A549 (cell line): ENCODE data around the gene ZNF583. TPM values are rescaled to one million over a fixed set of nuclear protein-coding genes. Genes with fewer than 3 reads are reported as not detected.

Experiments
- ATAC-seq, 2 experiments: fragments of 200-7000 bp in 1 of 2; fragments of >200 bp in 1 of 2; cut with Nextera tagmentation in 1 of 2; cut with Tn5 transposase in 1 of 2; 3 replicates each; pipeline versions ENCODE4 v1.8.0 to v1.9.1; 2018 to 2020; ENCODE audit warnings: mild to moderate bottlenecking in 1 of 2, moderate library complexity in 1 of 2
- CTCF ChIA-PET: fragments of 300-600 bp; sonication (Branson Sonifier 250); formaldehyde crosslinking; extraction: SDS; loops from one replicate; lab custom pipeline; 2021; ENCODE audit warnings: antibody characterized with exemption, inconsistent platforms; lab: Yijun Ruan, JAX
- POLR2A ChIA-PET: fragments of 350-600 bp; formaldehyde crosslinking; extraction: SDS; loops from one replicate; lab custom pipeline; 2021; ENCODE audit warnings: antibody characterized with exemption, inconsistent platforms; lab: Yijun Ruan, JAX
- DNase-seq, 2 experiments: peaks; one replicate each; pipeline versions ENCODE4 v3.0.0 to v3.0.0-alpha.2; 2011 to 2016; ENCODE audit warnings: low read depth in 1 of 2, low spot score in 1 of 2
- FAIRE-seq: peaks from 2 replicates; lab custom pipeline; 2011; peaks lifted over from hg19 to GRCh38; lab: Jason Lieb, UNC
- H3K27ac ChIP-seq, 2 experiments: fragments of >200 bp; sonication (Bioruptor Twin); formaldehyde crosslinking; 3 replicates each; pipeline ENCODE4 v1.5.1; 2016 to 2017
- H3K4me1 ChIP-seq: fragments of >200 bp; sonication (Bioruptor Twin); formaldehyde crosslinking; 3 replicates; pipeline ENCODE4 v1.6.1; 2016
- H3K4me2 ChIP-seq: fragments of >200 bp; sonication (Bioruptor Twin); formaldehyde crosslinking; 3 replicates; pipeline ENCODE4 v1.6.1; 2016
- H3K4me3 ChIP-seq: fragments of >200 bp; sonication (Bioruptor Twin); formaldehyde crosslinking; 3 replicates; pipeline ENCODE4 v1.5.1; 2016
- H3K9me3 ChIP-seq: fragments of >200 bp; sonication (Bioruptor Twin); formaldehyde crosslinking; 3 replicates; pipeline ENCODE4 v1.6.1; 2016
- CBX8 ChIP-seq: fragments of 200-600 bp; sonication (generic); IDR thresholded peaks from 2 replicates; pipeline ENCODE4 v1.6.1; 2016
- E2F6 ChIP-seq: IDR thresholded peaks from 2 replicates; pipeline ENCODE4 v1.6.1; 2012; ENCODE audit warnings: low read depth, borderline replicate concordance
- EP300 ChIP-seq, 2 experiments: fragments of >200 bp; sonication (Bioruptor Twin); formaldehyde crosslinking; IDR thresholded peaks; 2 replicates in 1 of 2; 3 replicates in 1 of 2; pipeline ENCODE4 v1.6.1; 2016 to 2017
- HEYL ChIP-seq: fragments of 250-450 bp; sonication (Bioruptor Pico); IDR thresholded peaks from 2 replicates; pipeline ENCODE4 v1.8.0; 2021; ENCODE audit warnings: mild to moderate bottlenecking, moderate library complexity
- HMGXB4 ChIP-seq: fragments of 250-450 bp; sonication (Bioruptor Pico); IDR thresholded peaks from 2 replicates; pipeline ENCODE4 v1.5.0; 2021; ENCODE audit warnings: mild to moderate bottlenecking, moderate library complexity, borderline replicate concordance
- HOXB5 ChIP-seq: fragments of 250-450 bp; sonication (Bioruptor Pico); IDR thresholded peaks from 2 replicates; pipeline ENCODE4 v1.5.0; 2020; ENCODE audit warnings: mild to moderate bottlenecking, moderate library complexity
- JUN ChIP-seq, 2 experiments: fragments of >200 bp; sonication (Bioruptor Twin); formaldehyde crosslinking; IDR thresholded peaks; 2 replicates in 1 of 2; 3 replicates in 1 of 2; pipeline ENCODE4 v1.6.1; 2016 to 2017
- KDM1A ChIP-seq: fragments of 200-600 bp; sonication (generic); IDR thresholded peaks from 2 replicates; pipeline ENCODE4 v1.6.1; 2016; ENCODE audit warnings: low read depth, mild to moderate bottlenecking
- MAZ ChIP-seq: fragments of 150-350 bp; IDR thresholded peaks from 2 replicates; pipeline ENCODE4 v1.6.1; 2014; ENCODE audit warnings: antibody characterized with exemption, low read depth, low read length, borderline replicate concordance
- MYC ChIP-seq: IDR thresholded peaks from 2 replicates; pipeline ENCODE4 v1.6.1; 2012; ENCODE audit warnings: mild to moderate bottlenecking, inconsistent platforms, low read length, improper control_type of control experiment, borderline replicate concordance
- PHF8 ChIP-seq: fragments of 200-600 bp; sonication (generic); IDR thresholded peaks from 2 replicates; pipeline ENCODE4 v1.6.1; 2016; ENCODE audit warnings: low read depth, mild to moderate bottlenecking, antibody characterized with exemption, moderate library complexity, borderline replicate concordance
- POLR2A ChIP-seq: IDR thresholded peaks from 2 replicates; pipeline ENCODE4 v1.6.1; 2012; ENCODE audit warnings: mild to moderate bottlenecking, low read length
- POLR2AphosphoS2 ChIP-seq: conservative IDR thresholded peaks from 2 replicates; pipeline ENCODE4 v1.6.1; 2012; ENCODE audit warnings: low read length, improper control_type of control experiment, inconsistent platforms
- RCOR1 ChIP-seq: fragments of 150-350 bp; IDR thresholded peaks from 2 replicates; pipeline ENCODE4 v1.6.1; 2014; ENCODE audit warnings: antibody characterized with exemption, low read length, low read depth
- SMC3 ChIP-seq: fragments of >200 bp; sonication (Bioruptor Twin); formaldehyde crosslinking; IDR thresholded peaks from 3 replicates; pipeline ENCODE4 v1.6.1; 2018; ENCODE audit warnings: inconsistent platforms
- SREBF2 ChIP-seq: fragments of 450-650 bp; IDR thresholded peaks from 2 replicates; pipeline ENCODE4 v1.6.1; 2014; ENCODE audit warnings: mild to moderate bottlenecking, moderate library complexity
- USF2 ChIP-seq: fragments of 450-650 bp; IDR thresholded peaks from 2 replicates; pipeline ENCODE4 v1.6.1; 2014; ENCODE audit warnings: antibody characterized with exemption
- ZFP36 ChIP-seq: fragments of 450-650 bp; IDR thresholded peaks from 2 replicates; pipeline ENCODE4 v1.6.1; 2014; ENCODE audit warnings: borderline replicate concordance; ENCODE audit not compliant: partially characterized antibody
- ZNF302 ChIP-seq: fragments of 250-450 bp; sonication (Bioruptor Pico); IDR thresholded peaks from 2 replicates; pipeline ENCODE4 v1.9.0; 2021; ENCODE audit warnings: inconsistent platforms, mild to moderate bottlenecking, moderate library complexity
- WGBS: methylation state at CpG from one replicate; pipeline ENCODE4 v1.1.6; 2017; ENCODE audit errors: missing lambda C conversion rate; 5-methylcytosine and 5-hydroxymethylcytosine counted together
- polyA minus RNA-seq: library from RNA; depleted of rRNA, polyadenylated mRNA; stranded (reverse); fragments of >200 nt; gene quantifications from 2 replicates; pipeline ENCODE4 v1.2.3, GENCODE V29; 2011; rRNA and poly(A)+ RNA removed
- polyA plus RNA-seq, 4 experiments: library from polyadenylated mRNA; depleted of rRNA in 3 of 4; stranded (reverse); fragments of >200 nt; fragmentation: RNase III in 1 of 4; extraction: RNeasy Plus Mini Kit Qiagen cat#74134 plus additional on column Dnase treatment in 1 of 4; gene quantifications; 2 replicates in 3 of 4; 3 replicates in 1 of 4; pipeline ENCODE4 v1.2.3, GENCODE V29; 2011 to 2017
- TF ChIP-seq, protein P1 (sequence below): fragments of 200-600 bp; sonication (generic); IDR thresholded peaks from 2 replicates; pipeline ENCODE4 v1.6.1; 2016; ENCODE audit warnings: antibody characterized with exemption, mild to moderate bottlenecking, moderate library complexity
- TF ChIP-seq, protein P2 (sequence below): IDR thresholded peaks from 2 replicates; pipeline ENCODE4 v1.6.1; 2012
- TF ChIP-seq, protein P3 (sequence below): fragments of >200 bp; sonication (Bioruptor Twin); formaldehyde crosslinking; IDR thresholded peaks from 3 replicates; pipeline ENCODE4 v1.6.1; 2016

ZNF583 gene
- polyA plus RNA-seq (2011; rRNA removed) (3.4 and 4.8 TPM in 2 replicates), polyA plus RNA-seq (2017; fragmentation: RNase III; extraction: RNeasy Plus Mini Kit Qiagen cat#74134 plus additional on column Dnase treatment) (2.9 to 4.2 TPM (median 3.4 TPM) in 3 replicates), polyA minus RNA-seq (1.8 and 2.9 TPM in 2 replicates)
- polyA plus RNA-seq (2012; cell fraction: cytosol; rRNA removed): 0.66 and 0.70 TPM in 2 replicates
- polyA plus RNA-seq (2012; cell fraction: nucleus; rRNA removed): 0.26 and 0.40 TPM in 2 replicates

GRCh38 chr19:56403764-56404704, at the start of gene ZNF583:
ZNF583 (plus strand) TSS chr19:56404332; CDS start chr19:56407115, 2,783 bp downstream.
- Histone ChIP-seq H3K9me3 (peaks cover 90% of the 10 kb centered on the region), H3K4me1 (no peaks in the 10 kb centered on the region), H3K27ac (peak within 1 kb of the TSS; percentile 90 to 94), H3K4me2 (peak within 1 kb of the TSS; percentile 70), H3K4me3 (peak within 1 kb of the TSS; percentile 65)
- ATAC-seq (peak; percentile 91 to 98), DNase-seq (peak; percentile 85 to 92), FAIRE-seq (no peak)
- CTCF ChIA-PET: interaction anchor here (1.5 to 3.5 kb wide), 2 partner anchors 11 to 12 kb away, joined by 6 to 18 read pairs; partner anchors contain the start of gene ZNF582
- POLR2A ChIA-PET: no interaction called here
- 9% methylated on average over 51 of the region's 70 CpGs for WGBS
- TF ChIP-seq E2F6: peak; percentile 55
- no peak; the same call in 1 of the 2 replicates for TF ChIP-seq MYC
- TF ChIP-seq ZNF302 (CRISPR knock-in tag): no peak
- TF ChIP-seq EP300 (IDR thresholded peaks at IDR 0.05): no peak
- TF ChIP-seq SMC3: no peak
- TF ChIP-seq HMGXB4: no peak
- peak; percentile 45 for TF ChIP-seq POLR2A
- no peak for TF ChIP-seq POLR2AphosphoS2
- TF ChIP-seq, protein P1, sequence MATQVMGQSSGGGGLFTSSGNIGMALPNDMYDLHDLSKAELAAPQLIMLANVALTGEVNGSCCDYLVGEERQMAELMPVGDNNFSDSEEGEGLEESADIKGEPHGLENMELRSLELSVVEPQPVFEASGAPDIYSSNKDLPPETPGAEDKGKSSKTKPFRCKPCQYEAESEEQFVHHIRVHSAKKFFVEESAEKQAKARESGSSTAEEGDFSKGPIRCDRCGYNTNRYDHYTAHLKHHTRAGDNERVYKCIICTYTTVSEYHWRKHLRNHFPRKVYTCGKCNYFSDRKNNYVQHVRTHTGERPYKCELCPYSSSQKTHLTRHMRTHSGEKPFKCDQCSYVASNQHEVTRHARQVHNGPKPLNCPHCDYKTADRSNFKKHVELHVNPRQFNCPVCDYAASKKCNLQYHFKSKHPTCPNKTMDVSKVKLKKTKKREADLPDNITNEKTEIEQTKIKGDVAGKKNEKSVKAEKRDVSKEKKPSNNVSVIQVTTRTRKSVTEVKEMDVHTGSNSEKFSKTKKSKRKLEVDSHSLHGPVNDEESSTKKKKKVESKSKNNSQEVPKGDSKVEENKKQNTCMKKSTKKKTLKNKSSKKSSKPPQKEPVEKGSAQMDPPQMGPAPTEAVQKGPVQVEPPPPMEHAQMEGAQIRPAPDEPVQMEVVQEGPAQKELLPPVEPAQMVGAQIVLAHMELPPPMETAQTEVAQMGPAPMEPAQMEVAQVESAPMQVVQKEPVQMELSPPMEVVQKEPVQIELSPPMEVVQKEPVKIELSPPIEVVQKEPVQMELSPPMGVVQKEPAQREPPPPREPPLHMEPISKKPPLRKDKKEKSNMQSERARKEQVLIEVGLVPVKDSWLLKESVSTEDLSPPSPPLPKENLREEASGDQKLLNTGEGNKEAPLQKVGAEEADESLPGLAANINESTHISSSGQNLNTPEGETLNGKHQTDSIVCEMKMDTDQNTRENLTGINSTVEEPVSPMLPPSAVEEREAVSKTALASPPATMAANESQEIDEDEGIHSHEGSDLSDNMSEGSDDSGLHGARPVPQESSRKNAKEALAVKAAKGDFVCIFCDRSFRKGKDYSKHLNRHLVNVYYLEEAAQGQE: no peak
- no peak for TF ChIP-seq ZFP36
- TF ChIP-seq HEYL (CRISPR knock-in tag): no peak
- no peak for TF ChIP-seq USF2
- TF ChIP-seq PHF8: peak; percentile 38; the same call in 1 of the 2 replicates
- TF ChIP-seq, protein P2, sequence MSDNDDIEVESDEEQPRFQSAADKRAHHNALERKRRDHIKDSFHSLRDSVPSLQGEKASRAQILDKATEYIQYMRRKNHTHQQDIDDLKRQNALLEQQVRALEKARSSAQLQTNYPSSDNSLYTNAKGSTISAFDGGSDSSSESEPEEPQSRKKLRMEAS: peak; percentile 86
- no peak for TF ChIP-seq MAZ
- peak in 1 of 2 experiments; percentile 36; a peak in 2 of 5 replicates for TF ChIP-seq JUN (IDR thresholded peaks at IDR 0.05)
- TF ChIP-seq RCOR1: no peak
- TF ChIP-seq, protein P3, sequence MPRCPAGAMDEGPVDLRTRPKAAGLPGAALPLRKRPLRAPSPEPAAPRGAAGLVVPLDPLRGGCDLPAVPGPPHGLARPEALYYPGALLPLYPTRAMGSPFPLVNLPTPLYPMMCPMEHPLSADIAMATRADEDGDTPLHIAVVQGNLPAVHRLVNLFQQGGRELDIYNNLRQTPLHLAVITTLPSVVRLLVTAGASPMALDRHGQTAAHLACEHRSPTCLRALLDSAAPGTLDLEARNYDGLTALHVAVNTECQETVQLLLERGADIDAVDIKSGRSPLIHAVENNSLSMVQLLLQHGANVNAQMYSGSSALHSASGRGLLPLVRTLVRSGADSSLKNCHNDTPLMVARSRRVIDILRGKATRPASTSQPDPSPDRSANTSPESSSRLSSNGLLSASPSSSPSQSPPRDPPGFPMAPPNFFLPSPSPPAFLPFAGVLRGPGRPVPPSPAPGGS: no peak
- 0 out of 2 replicates have a peak, but pooled peaks have one; percentile 53 for TF ChIP-seq HOXB5 (CRISPR knock-in tag)
- no peak for TF ChIP-seq SREBF2
- no peak for TF ChIP-seq CBX8
- no peak for TF ChIP-seq KDM1A
